GM19043 (cell line): ENCODE measurements around the gene ZNF124.
A peak's percentile ranks its signal among the peaks of the same experiment; 100 is the strongest.
"Not testable (repeated sequence)": the region's sequence is repeated elsewhere in the genome, so short reads cannot be mapped to it uniquely, and the experiment has no call there.

Experiments
- ATAC-seq: cut with Tn5 transposase; IDR thresholded peaks from one replicate; pipeline ENCODE4 v1.9.1; 2021; ENCODE audit warnings: low read depth; ENCODE audit not compliant: unreplicated experiment

Gene ZNF124

DNA sequence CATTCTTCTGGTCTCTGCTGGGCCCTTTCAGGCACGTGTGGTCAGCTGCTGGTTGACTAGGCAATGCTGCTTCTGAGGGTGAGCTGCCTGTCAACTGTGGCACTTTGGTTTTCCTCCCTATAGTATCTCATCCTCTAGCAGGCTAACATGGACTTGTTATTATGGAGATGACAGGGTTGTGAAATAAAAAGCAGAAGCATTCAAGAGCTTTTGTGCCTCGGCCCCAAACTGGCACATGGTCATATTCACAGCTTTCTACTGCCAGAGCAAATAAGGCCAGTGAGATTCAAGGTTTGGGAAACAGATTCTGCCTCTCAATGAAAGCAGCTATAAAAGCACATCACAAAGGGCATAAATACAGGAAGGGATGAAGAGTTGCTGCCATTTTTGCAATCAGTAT lies 1.6 kb upstream of the ZNF124 start:
- no peak for ATAC-seq

DNA sequence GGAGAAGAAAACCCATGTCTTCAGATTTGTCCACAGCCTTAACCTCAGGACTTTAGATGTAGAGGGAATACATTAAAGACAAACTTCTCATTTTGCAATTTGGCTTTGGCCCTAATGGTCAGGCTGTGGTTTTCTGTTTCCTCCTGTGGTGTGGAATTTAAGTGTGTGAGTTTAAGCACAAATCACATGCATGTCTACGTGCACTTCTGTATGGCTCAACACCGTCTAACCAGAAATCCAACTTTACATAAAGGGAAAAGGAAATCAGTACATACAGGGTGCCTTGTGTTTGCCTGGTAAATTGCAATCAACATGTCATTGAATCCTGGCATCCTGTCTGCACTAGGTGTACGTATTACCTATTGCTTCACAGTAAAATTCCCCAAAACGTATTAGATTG lies 1.2 kb upstream of the ZNF124 start:
- no peak for ATAC-seq

DNA sequence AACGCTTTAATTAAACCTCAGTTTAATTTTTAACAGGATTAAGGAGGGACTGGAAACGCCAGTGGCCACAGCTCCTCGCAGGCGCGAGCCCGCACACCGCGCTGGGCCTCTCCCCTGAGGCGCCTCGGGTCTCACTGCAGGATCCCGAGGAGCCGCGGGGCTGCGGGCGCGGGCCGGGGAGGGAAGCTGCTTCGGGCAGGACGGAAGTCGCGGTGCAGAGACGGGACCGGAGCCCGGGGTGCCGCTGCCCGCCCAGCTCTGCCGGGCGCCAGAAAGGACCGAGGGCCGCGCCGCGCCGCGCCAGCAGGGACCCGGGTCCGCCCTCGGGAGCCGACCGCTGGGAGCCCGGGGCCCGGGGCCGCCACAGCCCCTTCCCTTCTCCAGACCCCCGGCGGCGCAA lies 377 bp downstream of the ZNF124 start:
- peak; percentile 50 for ATAC-seq

DNA sequence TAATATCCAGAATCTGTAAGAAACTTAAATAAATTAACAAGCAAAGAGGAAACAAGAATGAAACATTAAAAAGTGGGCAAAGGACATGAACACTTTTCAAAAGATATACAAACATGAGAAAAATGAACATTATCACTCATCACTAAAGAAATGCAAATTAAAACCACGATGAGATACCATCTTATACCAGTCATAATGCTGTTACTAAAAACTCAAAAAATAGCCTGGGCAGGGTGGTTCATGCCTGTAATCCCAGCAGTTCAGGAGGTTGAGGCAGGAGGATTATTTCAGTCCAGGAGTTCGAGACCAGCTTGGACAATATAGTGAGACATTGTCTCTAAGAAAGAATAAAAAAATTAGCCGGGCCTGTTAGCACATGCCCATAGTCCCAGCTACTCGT lies 6.1 kb downstream of the ZNF124 start:
- no peak for ATAC-seq

DNA sequence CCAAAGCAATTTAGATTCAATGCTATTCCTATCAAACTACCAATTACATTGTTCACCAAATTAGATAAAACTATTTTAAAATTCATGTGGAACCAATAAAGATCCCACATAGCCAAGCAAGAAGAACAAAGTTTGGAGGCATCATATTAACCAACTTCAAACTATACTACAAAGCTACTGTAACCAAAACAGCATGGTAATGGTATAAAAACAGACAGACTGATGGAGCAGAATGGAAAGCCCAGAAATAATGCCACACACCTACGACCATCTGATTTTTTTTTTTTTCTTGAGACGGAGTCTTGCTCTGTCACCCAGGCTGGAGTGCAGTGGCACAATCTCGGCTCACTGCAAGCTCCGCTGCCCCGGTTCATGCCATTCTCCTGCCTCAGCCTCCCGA lies 7.1 kb downstream of the ZNF124 start:
- no peak for ATAC-seq

DNA sequence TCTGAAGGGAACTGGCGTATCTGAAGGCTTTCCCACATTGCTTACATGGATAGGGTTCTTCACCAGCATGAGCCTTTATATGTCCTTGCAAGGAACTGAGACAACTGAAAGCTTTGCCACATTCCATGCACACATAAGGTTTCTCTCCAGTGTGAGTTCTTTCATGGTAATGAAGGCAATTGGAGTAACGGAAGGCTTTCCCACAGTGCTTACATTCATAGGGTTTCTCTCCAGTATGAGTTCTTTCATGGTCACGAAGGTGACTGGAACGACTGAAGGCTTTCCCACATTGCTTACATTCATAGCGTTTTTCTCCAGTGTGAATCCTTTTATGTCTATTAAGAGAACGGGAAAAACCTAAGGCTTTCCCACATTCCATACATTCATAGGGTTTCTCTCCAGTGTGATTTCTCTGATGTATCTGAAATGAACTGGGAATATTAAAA lies 15.0 kb downstream of the ZNF124 start:
- ATAC-seq, result no peak

DNA sequence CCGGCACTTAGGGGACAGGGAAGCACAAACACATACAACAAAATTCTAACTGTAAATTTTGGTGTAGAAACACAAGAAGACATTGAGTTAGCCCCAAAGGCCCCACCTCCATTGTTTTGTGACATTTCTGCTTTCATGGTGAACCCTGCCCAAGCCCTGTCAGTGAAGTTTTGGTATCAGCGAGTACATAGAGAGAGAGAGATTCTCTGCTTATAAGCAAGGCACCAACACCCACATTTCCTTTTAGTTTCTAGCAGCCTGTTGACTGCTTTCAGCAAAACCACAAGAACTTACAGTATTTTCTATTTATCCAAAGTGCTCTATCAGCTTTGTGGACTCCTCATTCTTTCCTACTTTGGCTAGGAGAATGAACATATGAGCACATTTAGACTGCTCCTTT lies 24.0 kb downstream of the ZNF124 start:
- ATAC-seq, result no peak

DNA sequence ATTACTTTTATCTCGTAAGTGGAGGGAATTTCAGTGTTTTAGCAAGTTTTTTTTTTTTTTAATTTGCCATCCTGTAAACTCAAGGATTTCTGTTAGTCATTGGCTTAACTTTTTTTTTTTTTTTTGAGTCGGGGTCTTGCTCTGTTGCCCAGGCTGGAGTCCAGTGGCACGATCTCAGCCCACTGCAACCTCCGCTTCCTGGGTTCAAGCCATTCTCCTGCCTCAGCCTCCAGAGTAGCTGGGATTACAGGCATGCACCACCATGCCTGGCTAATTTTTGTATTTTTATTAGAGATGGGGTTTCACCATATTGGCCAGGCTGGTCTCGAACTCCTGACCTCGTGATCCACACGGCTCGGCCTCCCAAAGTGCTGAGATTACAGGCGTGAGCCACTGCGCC lies 24.7 kb downstream of the ZNF124 start:
- ATAC-seq, result not testable (repeated sequence)

DNA sequence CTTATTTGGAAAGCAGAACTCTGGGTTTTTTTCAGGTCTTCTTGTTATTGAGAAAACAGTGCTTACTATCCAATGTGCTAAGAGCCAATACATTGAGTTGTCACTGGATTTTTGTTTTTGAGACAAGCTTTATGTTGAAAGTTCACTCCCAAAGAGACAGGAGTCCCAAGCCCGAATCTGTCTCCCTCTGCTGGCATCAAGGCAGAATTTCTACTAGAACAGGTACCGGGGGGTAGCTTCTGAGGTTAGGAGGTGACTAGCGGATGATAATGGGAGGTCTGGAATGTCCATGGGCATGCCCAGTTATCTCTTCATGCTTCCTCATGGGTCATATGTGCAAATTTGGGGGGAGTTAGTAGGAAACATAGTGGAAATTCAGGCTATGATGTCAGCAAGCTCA lies 25.1 kb downstream of the ZNF124 start:
- no peak for ATAC-seq

DNA sequence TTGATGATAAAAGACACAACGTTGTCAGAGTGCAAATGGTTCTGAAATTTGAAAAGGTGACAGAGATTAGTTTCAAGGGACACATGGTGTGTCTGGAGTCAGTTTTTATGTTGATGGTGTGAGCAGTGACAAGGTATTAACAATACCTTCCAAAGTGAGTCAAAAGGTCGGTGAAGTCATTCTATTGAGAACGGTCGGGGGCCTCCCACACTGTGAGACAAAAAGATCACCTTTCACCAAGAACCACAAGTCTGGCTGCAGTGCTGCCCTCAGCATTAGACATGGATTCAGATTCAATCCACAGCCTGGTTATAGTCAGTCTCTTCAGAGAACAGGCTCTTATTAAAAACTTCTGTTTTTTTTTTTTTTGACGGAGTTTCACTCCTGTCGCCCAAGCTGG lies 26.5 kb downstream of the ZNF124 start:
- no peak for ATAC-seq

DNA sequence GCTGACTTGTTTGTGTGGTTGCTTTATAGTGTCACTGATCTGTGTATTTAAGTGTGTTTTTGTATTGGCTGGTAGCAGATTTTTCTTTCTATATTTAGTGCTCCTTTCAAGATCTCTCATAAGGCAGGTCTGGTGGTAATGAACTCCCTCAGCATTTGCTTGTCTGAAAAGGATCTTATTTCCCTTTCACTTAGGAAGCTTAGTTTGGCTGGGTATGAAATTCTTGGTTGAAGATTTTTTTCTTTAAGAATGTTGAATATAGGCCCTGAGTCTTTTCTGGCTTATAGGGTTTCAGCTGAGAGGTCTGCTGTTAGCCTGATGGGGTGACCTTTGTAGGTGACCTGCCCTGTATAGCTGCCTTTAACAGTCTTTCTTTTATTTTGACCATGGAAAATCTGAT lies 32.3 kb downstream of the ZNF124 start:
- ATAC-seq, result not testable (repeated sequence)

DNA sequence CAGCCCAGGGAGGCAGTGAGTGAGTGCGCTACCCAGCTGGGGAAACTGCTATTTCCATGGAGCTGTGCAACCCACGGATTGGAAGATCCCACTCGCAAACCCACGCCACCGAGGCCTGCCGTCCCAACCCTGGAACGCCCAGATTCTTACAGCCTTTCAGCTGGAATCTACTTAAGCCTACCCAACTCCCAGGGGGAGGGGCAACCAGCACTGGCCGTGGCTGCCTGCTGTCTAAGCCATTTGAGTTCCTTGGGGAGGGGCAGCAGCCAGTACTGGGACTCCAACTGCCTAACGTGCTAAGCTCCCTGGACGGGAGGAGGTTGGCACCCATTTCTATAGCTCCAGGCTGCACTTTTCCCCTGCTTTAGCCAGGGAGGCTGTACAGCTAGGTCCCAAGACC lies 40.6 kb downstream of the ZNF124 start:
- ATAC-seq, result no peak

DNA sequence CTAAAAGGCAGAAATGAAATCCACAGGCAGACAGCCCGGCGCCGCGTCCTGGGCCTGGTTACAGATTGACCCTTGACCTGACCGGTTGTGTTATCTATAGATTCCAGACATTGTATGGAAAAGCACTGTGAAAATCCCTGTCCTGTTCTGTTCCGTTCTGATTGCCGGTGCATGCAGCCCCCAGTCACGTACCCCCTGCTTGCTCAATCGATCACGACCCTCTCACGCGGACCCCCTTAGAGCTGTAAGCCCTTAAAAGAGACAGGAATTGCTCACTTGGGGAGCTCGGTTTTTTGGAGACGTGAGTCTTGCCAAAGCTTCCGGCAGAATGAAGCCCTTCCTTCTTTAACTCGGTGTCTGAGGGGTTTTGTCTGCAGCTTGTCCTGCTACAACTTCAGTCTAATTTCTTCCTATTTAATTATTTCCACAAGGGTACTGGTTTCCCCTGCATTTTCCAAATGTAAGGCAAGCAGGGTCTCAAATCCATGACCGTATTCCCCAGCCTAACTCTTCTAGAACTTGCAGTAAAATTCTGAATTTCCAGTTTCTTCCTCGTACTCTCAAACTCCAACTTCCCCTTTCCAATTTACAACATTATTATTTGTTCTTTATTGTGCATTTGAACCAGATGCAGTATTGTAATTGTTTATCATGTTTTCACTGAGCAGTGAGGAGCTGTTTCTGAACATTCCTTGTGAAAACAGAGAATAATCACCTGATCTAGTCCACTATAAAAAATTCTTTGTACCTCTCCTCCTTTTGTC lies 44.1 kb downstream of the ZNF124 start:
- ATAC-seq, result not testable (repeated sequence)

DNA sequence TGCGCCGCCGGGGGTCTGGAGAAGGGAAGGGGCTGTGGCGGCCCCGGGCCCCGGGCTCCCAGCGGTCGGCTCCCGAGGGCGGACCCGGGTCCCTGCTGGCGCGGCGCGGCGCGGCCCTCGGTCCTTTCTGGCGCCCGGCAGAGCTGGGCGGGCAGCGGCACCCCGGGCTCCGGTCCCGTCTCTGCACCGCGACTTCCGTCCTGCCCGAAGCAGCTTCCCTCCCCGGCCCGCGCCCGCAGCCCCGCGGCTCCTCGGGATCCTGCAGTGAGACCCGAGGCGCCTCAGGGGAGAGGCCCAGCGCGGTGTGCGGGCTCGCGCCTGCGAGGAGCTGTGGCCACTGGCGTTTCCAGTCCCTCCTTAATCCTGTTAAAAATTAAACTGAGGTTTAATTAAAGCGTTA lies 45.2 kb downstream of the ZNF124 start:
- peak; percentile 43 for ATAC-seq

DNA sequence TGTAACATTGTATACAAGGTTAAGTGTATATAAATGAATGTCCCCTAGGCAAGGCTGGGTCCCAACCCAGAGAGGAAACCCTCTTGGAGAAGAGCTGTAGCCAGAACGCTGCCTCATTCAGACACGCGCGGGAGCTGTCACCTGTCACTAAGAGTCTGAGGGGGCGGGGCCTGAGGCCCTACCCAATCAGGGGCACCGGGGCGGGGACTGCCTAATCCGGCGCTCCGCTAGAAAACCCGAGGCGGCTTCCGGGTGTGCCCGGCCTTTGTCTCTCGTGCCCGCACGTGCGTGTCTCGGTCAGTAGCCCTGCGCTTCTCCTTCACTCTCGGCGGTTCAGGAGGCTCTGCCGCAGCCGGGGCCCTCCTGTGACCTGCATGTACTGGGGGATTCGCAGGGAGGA lies 45.7 kb downstream of the ZNF124 start:
- ATAC-seq, result peak; percentile 99

DNA sequence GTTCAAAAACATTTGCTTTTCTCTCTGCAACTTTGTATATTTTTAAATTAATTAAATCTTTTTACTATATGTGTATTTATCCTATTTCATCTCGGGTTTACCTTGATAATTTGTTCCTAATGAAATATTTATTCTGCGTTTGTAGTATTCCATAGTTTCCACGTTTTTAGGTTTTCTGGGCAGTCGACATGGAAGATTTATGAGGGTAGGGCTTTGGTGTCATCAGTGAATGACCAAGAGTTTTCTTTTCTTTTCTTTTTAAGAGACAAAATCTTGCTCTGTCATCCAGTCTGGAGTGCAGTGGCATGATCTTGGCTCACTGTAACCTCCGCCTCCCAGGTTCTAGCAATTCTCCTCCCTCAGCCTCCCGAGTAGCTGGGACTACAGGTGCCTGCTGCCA lies 50.4 kb downstream of the ZNF124 start:
- no peak for ATAC-seq

DNA sequence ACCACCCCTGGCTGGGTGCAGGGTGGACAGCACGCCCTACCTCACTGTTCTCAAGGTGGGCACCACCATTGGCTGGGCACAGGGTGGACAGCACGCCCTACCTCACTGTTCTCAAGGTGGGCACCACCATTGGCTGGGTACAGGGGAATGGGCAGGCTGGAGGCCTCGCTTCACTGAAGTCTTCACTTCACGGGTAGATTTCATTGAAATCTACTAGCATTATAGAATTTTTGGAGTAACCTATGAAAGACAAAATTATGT lies 51.5 kb downstream of the ZNF124 start:
- ATAC-seq, result not testable (repeated sequence)

DNA sequence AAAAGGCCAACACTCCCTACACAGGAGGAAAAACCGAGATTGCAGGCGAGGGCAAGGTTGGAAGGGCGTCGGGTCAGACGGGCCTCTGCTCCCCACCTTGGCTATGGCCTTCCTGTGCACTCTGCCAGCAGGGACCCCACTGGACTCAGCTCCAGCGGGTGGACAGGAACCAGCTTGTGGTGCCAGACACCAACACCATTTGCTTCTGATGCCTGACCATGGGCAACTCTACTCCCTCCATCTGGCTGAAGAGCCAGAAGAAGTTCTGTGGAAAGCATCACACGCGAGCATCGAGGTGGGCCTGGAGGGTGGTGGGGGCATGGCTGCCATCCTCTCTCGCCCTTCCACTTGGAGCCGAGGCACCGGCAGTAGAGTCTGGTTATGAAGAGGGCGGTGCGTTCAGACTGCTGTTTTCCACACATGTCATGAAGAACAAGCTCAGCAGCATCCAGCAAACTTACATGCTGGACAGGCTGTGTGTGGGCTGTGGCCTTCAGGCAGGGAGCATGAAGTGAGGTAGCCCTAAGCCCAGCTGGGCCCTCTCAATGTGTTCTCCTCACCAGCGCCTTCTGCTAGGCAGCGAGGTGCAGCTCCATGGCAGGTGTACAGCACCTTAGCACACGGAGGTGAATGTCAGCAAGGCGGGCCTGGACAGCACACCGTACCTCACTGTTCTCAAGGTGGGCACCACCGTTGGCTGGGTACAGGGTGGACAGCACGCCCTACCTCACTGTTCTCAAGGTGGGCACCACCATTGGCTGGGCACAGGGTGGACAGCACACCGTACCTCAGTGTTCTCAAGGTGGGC lies 52.0 kb downstream of the ZNF124 start:
- no peak for ATAC-seq

DNA sequence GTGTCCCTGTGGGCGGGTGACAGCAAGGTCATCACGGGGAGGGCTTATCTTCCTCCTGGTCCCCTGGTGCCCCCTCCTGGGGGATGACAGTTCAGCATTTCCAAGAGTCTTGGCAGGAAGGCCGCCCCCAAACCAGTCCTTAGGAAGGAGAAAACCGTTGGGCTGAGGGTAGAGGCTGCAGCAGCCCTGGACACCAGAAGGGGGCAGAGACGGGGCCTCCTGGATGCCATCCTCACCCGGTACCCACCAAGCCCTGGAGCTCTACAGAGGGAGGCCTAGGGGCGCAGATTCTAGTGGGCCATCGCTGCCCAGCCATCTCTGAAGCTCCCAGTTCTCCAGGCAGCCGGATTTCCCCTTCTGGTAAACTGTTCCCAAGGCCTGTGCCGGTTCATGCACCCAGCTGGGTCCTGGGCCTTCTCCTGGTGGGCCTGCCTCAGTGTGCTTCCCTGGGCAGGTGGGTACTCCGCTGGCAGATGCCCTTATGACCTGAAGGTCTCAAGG lies 52.8 kb downstream of the ZNF124 start:
- no peak for ATAC-seq

DNA sequence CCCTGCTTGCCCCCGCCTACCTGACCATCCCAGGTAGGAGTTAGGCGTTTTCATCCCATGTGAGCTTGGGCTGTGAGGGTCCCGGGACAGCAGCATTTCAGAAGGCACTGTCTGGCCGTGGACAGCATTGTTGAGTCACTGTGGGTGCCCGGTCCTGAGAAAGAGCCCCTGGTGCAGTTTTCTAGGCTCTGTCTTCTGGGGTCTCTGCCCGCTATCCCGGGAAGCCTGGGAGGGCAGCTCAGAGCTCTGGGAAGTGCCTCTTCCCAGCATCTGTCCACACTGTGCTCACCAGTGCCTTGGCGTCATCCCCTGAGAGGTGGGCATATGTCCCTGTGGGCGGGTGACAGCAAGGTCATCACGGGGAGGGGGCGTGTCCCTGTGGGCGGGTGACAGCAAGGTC lies 56.3 kb downstream of the ZNF124 start:
- ATAC-seq, result no peak

DNA sequence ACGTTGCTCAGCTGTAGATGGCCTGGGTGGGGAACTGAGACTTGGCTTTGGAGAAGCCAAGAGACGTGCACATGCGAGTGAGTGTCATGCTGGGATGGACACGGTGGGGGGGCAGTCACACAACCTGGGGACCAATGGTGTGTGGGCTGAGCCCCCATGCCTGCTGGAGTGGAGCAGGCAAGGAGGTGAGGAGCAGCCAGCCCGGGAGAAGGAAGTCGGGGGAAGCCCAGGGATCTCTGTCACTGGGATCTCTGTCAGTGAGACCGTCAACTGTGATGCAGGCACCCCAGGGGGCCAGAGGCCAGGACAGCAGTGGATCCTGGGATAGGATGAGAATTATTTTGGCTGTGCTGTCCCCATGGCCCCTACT lies 56.7 kb downstream of the ZNF124 start:
- no peak for ATAC-seq
